Measurements from ENCODE around the gene AGGF1. TPM values are rescaled to one million over a fixed set of nuclear protein-coding genes. Genes with fewer than 3 reads are reported as not detected.
A peak's percentile ranks its signal among the peaks of the same experiment; 100 is the strongest.

Gene AGGF1
- total RNA-seq, 1 experiment from 2014 or later, result 23.2 TPM

DNA sequence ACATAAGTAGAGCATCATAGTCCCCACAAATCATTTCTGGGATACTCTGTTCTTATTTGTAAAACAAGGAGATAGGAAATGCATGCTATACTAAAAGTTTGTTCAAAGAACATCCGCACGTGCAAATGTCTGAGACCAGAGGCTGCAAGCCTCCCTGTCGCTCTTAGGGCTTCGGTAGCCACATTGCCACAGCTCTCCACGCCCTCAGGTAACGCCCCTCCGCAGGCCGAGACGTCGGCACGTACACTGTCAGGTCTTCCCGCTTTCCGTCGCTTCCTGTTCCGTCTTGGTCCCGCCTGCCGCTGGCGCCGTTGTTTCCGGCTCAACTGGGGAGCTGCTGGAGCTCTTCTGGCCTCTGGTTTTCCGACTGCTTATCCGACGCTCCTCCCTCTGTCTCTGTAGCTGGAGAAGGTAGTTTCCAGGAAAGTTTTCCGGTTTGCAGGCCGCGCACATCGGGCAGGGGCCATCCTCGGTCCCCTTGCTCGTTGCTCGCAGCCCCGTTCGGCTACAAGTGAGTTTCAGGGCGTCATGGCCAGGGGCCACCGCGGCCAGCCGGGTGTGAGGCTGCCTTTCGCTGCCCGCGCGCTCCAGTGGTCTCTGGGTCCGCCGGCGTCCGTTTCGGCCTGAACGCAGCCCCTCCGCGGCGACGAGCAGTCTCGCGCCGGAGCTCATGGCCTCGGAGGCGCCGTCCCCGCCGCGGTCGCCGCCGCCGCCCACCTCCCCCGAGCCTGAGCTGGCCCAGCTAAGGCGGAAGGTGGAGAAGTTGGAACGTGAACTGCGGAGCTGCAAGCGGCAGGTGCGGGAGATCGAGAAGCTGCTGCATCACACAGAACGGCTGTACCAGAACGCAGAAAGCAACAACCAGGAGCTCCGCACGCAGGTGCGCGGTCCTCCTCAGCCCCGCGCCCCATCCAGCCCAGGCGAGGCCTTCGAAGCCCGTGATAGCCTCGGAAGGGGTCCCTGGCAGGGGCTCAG is at the start of gene AGGF1 (continued):
- TF ChIP-seq PRRX2 (CRISPR knock-in tag; IDR thresholded peaks at IDR 0.05), result no peak
- 0 out of 2 replicates have a peak, but pooled peaks have one; percentile 25 for TF ChIP-seq KAT7 (CRISPR knock-in tag; IDR thresholded peaks at IDR 0.05; ENCODE audit: borderline replicate concordance)
- peak; percentile 81 for TF ChIP-seq CREM (CRISPR knock-in tag; IDR thresholded peaks at IDR 0.05)
- TF ChIP-seq, protein P1, sequence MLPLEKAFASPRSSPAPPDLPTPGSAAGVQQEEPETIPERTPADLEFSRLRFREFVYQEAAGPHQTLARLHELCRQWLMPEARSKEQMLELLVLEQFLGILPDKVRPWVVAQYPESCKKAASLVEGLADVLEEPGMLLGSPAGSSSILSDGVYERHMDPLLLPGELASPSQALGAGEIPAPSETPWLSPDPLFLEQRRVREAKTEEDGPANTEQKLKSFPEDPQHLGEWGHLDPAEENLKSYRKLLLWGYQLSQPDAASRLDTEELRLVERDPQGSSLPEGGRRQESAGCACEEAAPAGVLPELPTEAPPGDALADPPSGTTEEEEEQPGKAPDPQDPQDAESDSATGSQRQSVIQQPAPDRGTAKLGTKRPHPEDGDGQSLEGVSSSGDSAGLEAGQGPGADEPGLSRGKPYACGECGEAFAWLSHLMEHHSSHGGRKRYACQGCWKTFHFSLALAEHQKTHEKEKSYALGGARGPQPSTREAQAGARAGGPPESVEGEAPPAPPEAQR (CRISPR knock-in tag; IDR thresholded peaks at IDR 0.05), result no peak
- TF ChIP-seq ZNF423 (CRISPR knock-in tag; IDR thresholded peaks at IDR 0.05), result no peak
- TF ChIP-seq GABPB1 (CRISPR knock-in tag; IDR thresholded peaks at IDR 0.05), result peak; percentile 65; the same call in 1 of the 2 replicates
- TF ChIP-seq HMGA2 (CRISPR knock-in tag; IDR thresholded peaks at IDR 0.05), result no peak
- TF ChIP-seq, protein P2, sequence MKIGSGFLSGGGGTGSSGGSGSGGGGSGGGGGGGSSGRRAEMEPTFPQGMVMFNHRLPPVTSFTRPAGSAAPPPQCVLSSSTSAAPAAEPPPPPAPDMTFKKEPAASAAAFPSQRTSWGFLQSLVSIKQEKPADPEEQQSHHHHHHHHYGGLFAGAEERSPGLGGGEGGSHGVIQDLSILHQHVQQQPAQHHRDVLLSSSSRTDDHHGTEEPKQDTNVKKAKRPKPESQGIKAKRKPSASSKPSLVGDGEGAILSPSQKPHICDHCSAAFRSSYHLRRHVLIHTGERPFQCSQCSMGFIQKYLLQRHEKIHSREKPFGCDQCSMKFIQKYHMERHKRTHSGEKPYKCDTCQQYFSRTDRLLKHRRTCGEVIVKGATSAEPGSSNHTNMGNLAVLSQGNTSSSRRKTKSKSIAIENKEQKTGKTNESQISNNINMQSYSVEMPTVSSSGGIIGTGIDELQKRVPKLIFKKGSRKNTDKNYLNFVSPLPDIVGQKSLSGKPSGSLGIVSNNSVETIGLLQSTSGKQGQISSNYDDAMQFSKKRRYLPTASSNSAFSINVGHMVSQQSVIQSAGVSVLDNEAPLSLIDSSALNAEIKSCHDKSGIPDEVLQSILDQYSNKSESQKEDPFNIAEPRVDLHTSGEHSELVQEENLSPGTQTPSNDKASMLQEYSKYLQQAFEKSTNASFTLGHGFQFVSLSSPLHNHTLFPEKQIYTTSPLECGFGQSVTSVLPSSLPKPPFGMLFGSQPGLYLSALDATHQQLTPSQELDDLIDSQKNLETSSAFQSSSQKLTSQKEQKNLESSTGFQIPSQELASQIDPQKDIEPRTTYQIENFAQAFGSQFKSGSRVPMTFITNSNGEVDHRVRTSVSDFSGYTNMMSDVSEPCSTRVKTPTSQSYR (CRISPR knock-in tag; IDR thresholded peaks at IDR 0.05), result peak; percentile 91; the same call in 1 of the 2 replicates
- no peak for TF ChIP-seq GTF2I (CRISPR knock-in tag; conservative IDR thresholded peaks at IDR 0.05)
- no peak for TF ChIP-seq JUN (CRISPR knock-in tag; IDR thresholded peaks at IDR 0.05)
- no peak for TF ChIP-seq ZNF121 (CRISPR knock-in tag; IDR thresholded peaks at IDR 0.05)
- peak; percentile 78 for TF ChIP-seq FOXK1 (CRISPR knock-in tag; IDR thresholded peaks at IDR 0.05)
- no peak for TF ChIP-seq IRF2 (CRISPR knock-in tag; IDR thresholded peaks at IDR 0.05; ENCODE audit: borderline replicate concordance, low read depth)
- 0 out of 2 replicates have a peak, but pooled peaks have one; percentile 35 for TF ChIP-seq NR2C2 (CRISPR knock-in tag; IDR thresholded peaks at IDR 0.05)
- TF ChIP-seq, protein P3, sequence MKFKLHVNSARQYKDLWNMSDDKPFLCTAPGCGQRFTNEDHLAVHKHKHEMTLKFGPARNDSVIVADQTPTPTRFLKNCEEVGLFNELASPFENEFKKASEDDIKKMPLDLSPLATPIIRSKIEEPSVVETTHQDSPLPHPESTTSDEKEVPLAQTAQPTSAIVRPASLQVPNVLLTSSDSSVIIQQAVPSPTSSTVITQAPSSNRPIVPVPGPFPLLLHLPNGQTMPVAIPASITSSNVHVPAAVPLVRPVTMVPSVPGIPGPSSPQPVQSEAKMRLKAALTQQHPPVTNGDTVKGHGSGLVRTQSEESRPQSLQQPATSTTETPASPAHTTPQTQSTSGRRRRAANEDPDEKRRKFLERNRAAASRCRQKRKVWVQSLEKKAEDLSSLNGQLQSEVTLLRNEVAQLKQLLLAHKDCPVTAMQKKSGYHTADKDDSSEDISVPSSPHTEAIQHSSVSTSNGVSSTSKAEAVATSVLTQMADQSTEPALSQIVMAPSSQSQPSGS (CRISPR knock-in tag; IDR thresholded peaks at IDR 0.05; ENCODE audit: borderline replicate concordance, low read depth), result peak; percentile 54; the same call in 1 of the 2 replicates
- no peak for TF ChIP-seq ZNF219 (CRISPR knock-in tag; IDR thresholded peaks at IDR 0.05; ENCODE audit: borderline replicate concordance)
- TF ChIP-seq, protein P4, sequence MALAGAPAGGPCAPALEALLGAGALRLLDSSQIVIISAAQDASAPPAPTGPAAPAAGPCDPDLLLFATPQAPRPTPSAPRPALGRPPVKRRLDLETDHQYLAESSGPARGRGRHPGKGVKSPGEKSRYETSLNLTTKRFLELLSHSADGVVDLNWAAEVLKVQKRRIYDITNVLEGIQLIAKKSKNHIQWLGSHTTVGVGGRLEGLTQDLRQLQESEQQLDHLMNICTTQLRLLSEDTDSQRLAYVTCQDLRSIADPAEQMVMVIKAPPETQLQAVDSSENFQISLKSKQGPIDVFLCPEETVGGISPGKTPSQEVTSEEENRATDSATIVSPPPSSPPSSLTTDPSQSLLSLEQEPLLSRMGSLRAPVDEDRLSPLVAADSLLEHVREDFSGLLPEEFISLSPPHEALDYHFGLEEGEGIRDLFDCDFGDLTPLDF (CRISPR knock-in tag; IDR thresholded peaks at IDR 0.05), result peak; percentile 77; the same call in 1 of the 2 replicates
- peak; percentile 79; the same call in 1 of the 2 replicates for TF ChIP-seq ETV6 (CRISPR knock-in tag; IDR thresholded peaks at IDR 0.05)
- TF ChIP-seq, protein P5, sequence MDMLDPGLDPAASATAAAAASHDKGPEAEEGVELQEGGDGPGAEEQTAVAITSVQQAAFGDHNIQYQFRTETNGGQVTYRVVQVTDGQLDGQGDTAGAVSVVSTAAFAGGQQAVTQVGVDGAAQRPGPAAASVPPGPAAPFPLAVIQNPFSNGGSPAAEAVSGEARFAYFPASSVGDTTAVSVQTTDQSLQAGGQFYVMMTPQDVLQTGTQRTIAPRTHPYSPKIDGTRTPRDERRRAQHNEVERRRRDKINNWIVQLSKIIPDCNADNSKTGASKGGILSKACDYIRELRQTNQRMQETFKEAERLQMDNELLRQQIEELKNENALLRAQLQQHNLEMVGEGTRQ (CRISPR knock-in tag; IDR thresholded peaks at IDR 0.05), result no peak
- no peak for TF ChIP-seq ZNF671 (CRISPR knock-in tag; IDR thresholded peaks at IDR 0.05)
- TF ChIP-seq CBFB (CRISPR knock-in tag; IDR thresholded peaks at IDR 0.05; ENCODE audit: low read depth), result no peak
- no peak for TF ChIP-seq NFATC4 (CRISPR knock-in tag; IDR thresholded peaks at IDR 0.05)
- TF ChIP-seq TEAD4 (CRISPR knock-in tag; IDR thresholded peaks at IDR 0.05), result no peak
- TF ChIP-seq, protein P6, sequence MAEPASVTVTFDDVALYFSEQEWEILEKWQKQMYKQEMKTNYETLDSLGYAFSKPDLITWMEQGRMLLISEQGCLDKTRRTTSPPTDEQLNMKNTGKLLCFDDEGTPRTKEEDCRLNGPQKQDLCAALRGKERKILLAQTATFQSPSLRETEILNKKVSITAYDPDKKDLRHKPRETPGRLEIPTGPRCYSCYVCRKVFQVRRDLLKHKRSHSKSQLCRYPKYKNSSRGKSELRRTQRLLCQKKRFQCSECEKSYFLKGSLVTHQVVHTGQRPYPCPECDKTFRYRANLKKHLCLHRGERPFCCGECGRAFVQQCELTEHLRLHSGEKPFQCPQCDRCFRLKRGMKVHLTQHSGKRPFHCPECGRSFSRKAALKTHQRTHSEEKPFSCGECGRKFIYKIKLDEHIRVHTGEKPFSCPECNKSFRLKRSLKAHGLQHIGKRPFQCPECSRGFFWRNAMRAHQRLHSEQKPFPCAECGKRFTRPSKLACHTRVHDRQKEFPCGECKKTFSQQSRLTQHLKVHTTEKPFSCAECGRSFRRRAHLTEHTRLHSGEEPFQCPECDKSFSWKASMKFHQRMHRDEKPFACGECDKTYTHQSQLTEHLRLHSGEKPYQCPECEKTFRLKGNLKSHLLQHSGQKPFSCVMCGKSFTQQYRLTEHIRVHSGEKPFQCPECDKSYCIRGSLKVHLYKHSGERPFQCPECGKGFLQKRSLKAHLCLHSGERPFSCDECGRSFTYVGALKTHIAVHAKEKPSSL (CRISPR knock-in tag; conservative IDR thresholded peaks at IDR 0.05), result no peak
- TF ChIP-seq, protein P7, sequence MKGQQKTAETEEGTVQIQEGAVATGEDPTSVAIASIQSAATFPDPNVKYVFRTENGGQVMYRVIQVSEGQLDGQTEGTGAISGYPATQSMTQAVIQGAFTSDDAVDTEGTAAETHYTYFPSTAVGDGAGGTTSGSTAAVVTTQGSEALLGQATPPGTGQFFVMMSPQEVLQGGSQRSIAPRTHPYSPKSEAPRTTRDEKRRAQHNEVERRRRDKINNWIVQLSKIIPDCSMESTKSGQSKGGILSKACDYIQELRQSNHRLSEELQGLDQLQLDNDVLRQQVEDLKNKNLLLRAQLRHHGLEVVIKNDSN (CRISPR knock-in tag; IDR thresholded peaks at IDR 0.05), result no peak; the same call in 1 of the 2 replicates
- no peak for TF ChIP-seq RORB (CRISPR knock-in tag; IDR thresholded peaks at IDR 0.05)
- TF ChIP-seq SMAD3 (CRISPR knock-in tag; IDR thresholded peaks at IDR 0.05; ENCODE audit: borderline replicate concordance), result no peak; the same call in 1 of the 2 replicates
- TF ChIP-seq SOX15 (CRISPR knock-in tag; IDR thresholded peaks at IDR 0.05), result no peak
